Subcutaneous adipose tissue (tissue), 4 donors: ENCODE results near the gene ZNF639. TPM values are rescaled to one million over a fixed set of nuclear protein-coding genes. Genes with fewer than 3 reads are reported as not detected.

Experiments
- CTCF ChIP-seq: fragments of 450-650 bp; IDR thresholded peaks from one replicate; pipeline ENCODE4 v1.5.1; 2016; ENCODE audit warnings: low read depth, mild to moderate bottlenecking, control low read depth, antibody characterized with exemption, moderate library complexity
- total RNA-seq, 4 donors: library from RNA; depleted of rRNA; stranded (reverse); fragments of >200 nt; gene quantifications; one replicate each; pipeline ENCODE4 v1.1.0, GENCODE V29; 2016

ZNF639 gene
- total RNA-seq, 4 donors from 2014 or later = 36.5 to 46.5 (median 41.6) TPM

GRCh38 chr3:179347345-179348194 is 24.7 kb downstream of the ZNF639 start, which contains the start of gene MFN1:
TSS of gene MFN1 (plus strand) at chr3:179347709. CDS start at chr3:179348852, 1,143 bp downstream.
- TF ChIP-seq CTCF = no peak

GRCh38 chr3:179348325-179349013 is 25.6 kb downstream of the ZNF639 start:
- no peak for TF ChIP-seq CTCF

GRCh38 chr3:179355996-179356395 is 33.2 kb downstream of the ZNF639 start:
- no peak for TF ChIP-seq CTCF

- TF ChIP-seq CTCF = no peak
Observed at GRCh38 chr3:179363332-179363731, 40.5 kb downstream of the ZNF639 start.

- TF ChIP-seq CTCF = no peak
Observed at GRCh38 chr3:179369621-179370020, 46.8 kb downstream of the ZNF639 start.

GRCh38 chr3:179373938-179374337 is 51.1 kb downstream of the ZNF639 start:
- no peak for TF ChIP-seq CTCF
